ENCODE results near the gene EFTUD2. TPM values are rescaled to one million over a fixed set of nuclear protein-coding genes. Genes with fewer than 3 reads are reported as not detected.

The EFTUD2 gene
- polyA plus RNA-seq, 1 donor: 66.6 TPM

DNA sequence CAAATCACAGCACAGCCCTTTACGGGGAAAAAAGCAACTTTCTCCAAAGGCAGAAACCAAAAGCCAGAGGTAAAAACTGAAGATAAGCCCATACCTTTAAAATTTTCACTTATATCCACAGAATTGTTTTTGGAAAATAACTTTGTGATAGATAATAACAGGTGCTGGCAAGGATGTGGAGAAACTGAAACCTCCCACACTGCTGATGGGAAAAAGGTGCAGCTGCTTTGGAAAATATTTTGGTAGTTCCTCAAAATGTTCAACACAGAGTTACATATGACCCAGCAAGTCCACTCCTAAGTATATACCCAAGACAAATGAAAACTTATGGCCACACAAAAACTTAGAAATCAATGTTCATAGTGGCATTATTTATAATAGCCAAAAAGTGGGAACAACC lies 12.2 kb downstream of the EFTUD2 start:
- DNase-seq: no peak

DNA sequence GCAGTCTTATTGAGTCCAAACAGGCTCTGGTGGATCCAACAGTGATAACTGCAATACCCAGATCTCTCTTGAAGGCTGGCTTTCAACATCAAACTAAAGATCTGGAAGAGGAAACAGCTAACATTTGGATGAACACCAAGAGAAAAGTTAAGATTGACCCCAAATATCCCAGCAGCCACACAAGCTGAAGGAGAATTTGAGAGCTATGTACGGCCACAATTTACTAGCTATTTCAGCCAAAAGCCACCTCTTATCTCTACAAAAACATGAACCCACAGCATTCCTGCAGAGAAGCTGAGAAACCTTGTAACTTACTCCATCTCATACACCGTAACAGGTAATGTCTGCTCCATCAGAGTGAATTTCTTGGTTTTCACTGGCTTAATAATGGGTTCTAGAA lies 14.3 kb downstream of the EFTUD2 start:
- DNase-seq: no peak

DNA sequence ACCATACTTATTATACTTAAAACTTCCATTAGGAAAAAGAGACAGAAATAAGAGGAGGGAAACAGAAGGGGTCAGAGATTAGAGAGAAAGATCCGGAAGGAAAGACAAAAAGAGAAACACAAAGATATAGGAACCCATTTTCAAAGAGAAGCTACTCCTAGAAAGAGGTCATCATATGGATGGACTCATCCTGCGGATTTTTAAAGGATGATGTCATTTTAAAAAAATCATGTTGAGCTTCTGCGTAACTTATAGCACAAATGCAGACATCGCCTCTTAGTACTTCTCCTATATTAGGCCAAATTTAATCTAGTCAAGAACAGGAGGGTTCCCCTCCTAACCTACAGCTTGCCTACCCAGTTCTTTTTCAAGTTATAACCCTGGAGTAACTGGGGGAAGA lies 18.1 kb downstream of the EFTUD2 start:
- DNase-seq: no peak

DNA sequence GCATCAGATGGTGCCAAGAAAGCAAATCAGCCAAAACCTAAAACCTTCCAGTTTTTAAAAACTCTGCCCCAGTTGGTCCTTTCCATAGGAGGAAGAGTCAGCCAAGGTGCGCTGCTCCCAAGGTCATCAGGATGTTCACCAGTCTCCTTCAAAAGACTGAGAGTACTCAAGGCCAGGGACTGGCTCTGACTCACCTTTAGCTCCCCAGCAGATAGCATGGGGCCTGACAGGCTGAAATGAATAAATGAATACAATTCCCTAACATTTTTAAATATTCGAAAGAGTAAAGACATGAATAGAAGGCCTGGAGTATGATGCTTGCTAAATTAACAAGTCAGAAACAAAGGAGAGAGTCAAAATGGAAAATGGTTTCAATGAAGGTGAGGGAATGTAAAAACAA lies 19.2 kb downstream of the EFTUD2 start:
- DNase-seq: no peak

DNA sequence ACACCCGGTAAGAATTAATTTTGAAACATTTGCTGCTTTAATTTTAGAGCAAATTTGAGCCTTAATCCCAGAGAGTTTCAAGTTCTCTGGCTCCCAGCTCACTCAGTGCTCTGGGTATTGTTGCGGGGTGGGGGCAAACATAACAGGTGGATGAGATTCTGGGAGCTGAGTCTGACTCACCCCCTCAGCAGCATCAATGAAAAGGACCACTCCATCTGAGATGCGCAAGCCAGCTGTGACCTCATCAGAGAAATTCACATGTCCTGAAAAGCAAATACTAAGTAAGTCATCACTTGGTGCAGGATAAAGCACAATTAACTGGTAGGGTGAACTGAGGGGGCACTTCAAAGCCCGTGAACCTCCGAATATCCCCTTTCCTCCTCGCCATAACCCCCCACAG lies 19.9 kb downstream of the EFTUD2 start:
- no peak for DNase-seq

DNA sequence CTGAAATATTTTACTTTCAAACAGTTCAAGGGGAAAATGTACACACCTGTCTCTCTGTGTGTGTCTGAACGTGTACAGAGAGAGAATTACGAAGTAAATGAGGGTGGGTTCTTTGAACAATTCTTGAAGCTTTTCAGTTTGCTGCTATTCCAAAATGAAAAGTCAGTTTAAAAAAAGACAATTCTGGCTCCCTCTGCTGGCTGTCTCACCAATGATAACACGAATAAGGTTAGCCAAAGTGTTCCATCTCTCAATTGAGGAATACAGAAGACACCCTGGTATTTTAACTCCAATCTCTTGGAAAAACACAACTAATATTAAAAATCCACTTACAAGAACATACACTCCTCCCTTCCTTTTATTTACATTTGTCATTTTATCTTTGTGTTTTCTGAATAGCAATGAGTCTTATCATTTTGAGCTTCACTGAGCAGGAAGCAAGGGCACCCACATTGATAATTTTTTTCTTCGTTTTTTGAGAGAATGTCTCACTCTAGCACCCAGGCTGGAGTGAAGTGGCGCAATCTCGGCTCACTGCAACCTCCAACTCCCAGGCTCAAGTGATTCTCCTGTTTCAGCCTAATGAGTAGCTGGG lies 20.5 kb downstream of the EFTUD2 start:
- DNase-seq: peak; percentile 49

DNA sequence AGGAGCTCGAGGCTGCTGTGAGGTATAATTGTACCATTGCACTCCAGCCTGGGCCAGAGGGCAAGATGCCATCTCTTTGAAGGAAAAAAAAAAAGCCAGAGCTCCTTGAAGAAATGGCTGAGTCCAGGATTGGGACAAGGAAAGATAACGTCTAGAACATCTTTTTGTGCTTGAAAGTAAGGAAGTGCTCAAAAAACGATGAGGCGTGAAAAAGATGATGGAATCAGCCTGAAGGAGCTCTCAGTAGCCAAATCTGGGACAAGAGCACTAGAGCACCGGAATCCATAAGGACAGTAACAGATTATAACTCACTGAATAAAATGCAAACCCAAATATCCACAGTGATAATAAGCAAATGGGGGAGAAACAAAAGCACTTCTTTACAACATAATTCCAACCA lies 22.1 kb downstream of the EFTUD2 start:
- no peak for DNase-seq

DNA sequence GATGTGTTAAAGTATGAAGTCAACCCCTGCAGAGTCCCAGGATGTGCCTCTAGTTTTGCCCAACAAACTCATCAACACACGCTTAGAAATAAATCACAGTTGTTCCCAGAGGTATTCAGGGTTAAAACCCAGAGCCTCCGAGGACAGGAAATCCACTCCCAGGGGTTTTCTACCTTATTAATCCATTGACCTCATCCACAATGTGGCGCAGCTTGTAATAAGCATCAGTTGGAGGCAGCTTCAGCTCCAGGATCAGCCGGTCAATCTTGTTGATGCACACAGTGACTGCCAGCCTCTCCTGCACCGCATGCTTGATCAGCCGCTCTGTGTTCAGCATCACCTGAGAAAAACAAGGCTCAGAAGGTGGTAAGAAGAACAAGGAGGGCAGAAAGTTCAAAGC lies 23.5 kb downstream of the EFTUD2 start:
- DNase-seq: no peak

DNA sequence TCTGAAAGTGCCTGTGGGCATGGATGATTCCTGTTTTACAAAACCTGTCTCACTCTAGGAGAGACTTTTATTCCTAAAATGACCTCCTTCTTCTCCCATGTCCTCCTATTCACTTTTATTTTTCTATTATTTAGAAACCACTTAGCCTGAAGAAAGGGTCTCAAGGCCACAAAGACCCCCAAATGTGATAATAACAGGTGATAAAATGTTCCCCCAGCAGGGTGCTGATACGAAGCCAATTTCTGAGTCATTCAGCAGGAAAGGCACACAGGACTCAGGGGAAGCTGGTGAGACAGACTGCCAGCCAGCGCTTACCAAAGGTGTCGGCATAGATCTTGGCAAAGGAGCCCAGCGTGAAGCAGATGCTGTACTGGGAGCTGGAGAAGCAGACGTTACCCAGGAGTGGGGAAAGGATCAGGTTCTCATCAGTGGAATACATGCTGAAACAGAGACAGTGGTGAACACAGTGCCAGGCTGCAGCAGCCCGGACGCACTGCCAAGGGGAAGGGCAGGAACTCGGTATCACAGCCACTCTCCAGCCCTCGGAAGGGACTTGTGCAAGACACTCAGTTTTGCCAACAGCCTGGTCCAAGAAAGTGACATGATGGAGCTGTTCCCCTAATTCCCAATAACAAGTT lies 27.0 kb downstream of the EFTUD2 start:
- DNase-seq: no peak

DNA sequence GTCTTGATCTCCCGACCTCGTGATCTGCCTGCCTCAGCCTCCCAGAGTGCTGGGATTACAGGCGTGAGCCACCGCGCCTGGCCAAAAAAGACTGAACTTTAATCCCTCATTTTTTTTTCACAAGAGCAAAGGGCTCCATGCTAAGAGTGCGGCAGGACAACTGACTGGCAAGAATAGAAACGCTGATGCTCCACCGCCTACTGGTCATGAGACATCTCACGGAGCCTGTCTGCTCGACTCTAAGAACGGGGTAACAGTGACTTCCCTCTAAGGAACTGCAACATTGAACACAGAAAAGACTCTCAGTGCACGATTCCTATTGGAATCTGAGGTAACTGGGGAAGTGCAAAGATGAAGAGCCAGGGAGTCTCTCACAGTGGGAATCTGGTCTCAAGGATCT lies 27.7 kb downstream of the EFTUD2 start:
- no peak for DNase-seq

DNA sequence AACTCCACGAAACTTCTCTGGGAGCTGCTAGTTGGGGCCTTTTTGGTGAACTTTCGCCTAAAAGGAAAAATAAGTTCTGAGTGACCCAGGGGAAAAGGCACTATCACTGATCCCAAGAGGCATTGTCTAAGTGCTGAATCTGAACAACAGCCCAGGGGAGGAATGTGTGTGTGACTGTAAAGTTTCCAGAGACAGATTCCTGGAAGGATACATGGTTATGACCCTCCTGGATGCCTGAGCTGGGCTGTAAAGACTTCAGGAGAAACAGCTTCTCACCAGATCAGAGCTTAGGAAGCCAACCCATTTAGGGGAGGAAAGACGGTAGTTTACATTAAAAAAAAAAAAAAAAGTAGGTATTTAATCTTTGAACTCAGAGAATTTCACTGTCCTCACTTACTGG lies 31.4 kb downstream of the EFTUD2 start:
- DNase-seq: no peak

DNA sequence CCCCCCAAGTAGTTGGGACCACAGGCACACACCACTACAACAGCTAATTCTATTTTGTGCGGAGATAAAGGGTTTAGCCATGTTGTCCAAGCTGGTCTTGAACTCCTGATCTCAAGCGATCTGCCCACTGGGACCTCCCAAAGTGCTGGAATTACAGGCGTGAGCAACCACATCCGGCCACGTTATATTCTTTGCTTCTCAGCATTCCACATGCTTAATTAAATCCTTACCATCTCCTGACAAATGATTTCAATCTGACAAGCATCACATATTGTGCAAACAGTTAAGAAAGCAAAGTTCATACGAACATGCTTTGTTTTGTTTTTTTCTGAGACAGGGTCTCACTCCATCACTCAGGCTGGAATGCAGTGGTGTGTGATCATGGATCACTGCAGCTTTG lies 33.3 kb downstream of the EFTUD2 start:
- DNase-seq: no peak

DNA sequence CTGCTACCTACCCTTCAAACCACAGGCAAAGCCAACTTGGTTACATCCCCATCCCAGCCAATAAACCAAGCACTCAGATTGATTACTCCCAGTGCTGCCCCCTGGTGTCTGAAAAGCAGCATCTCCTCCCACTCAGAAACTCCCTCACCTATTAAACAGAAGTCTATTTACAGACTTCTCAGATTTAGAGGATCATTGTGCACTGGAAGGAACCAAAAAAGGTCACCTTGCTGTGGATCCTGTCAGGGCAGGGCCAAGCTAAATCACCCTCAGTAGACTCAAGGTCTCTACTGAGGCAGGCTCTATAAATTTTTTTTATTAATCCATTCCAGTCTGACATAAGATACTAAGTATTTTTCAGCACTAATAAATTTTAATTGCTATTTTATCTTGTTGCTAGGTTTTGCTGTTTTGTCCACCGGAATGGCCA lies 34.0 kb downstream of the EFTUD2 start:
- DNase-seq: peak; percentile 80

DNA sequence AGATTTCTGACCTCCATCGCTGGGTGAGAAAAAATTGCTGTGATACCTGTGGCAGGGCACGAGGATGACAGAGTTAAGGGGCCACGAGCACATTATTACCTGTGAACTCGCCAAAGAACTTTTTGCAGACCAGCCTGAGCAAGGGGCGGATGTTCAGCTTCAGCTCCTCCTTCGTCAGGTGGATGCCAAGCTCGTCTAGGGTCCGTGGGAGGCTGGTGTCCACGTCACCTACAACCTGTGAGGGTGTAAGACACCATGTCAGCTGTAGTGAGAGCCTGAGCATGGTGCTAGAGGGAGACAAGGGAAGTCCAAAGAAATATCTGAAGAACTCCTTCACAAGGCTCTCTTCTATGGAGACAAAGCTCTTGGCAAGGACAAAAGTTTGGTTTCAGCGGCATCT lies 34.4 kb downstream of the EFTUD2 start:
- DNase-seq: no peak

DNA sequence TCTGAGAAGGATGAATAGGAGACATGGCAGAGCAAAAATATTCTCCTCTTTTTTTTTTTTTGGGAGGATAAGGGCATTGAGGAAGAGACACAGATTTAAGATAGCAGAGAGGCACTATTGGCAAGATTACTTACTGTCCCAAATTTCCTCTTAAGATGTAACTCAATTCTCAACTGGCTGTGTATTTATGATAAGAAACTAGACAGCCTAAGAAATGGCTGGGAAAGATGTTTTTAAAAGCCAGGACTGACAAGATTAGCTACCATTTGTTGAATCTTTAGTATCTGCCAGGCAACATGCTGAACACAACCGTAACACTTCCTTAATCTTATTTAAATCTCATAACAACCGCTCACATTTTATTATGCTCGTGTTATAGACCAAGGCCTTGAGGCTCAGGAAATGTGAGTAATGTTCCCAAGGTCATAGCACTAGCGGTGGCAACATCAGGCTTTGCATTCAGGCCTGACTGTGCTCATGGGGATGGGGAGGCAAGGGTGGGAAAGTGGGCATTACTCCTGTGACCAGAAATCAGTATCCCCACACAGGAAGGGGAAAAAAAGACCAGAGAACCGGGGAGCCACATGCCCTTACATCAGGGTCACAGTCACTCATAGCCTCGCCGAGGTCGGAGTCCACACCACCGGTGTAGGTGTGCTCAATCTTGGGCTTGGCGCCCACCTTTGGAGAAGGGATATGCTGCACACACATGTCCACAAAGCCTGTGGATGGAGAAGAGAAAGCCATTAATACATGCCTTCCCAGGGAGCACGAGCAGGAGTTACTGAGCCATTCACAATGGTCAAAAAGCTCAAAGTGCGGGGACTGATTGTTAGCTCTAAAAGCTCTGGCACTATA lies 36.0 kb downstream of the EFTUD2 start:
- DNase-seq: no peak

DNA sequence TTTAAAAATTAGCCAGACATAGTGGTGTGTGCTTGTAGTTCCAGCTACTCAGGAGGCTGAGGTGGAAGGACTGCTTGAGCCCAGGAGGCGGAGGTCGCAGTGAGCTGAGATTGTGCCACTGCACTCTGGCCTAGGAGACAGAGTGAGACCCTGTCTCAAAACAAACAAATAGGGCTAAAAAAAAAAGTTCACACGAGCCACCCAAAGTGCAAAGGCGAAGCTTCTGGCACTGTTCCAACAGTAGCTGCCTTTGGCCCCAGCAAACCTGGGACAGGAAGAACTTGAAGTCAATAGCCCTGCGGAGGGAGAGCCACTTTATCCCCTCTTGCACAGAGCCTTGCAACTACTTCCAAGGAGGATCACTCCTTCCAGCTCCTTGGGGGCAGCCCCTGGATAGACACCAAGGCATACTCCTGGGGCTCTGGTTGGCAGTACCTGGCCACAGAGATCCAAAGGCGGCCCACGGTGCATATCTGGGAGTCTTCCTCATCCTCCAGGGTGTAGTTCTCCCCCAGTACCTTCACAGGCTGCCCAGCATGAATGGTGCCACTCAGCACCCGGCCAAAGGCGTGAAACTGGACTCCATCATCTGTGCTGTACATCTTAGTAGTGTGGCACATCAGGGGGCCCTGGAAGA lies 36.8 kb downstream of the EFTUD2 start:
- no peak for DNase-seq

DNA sequence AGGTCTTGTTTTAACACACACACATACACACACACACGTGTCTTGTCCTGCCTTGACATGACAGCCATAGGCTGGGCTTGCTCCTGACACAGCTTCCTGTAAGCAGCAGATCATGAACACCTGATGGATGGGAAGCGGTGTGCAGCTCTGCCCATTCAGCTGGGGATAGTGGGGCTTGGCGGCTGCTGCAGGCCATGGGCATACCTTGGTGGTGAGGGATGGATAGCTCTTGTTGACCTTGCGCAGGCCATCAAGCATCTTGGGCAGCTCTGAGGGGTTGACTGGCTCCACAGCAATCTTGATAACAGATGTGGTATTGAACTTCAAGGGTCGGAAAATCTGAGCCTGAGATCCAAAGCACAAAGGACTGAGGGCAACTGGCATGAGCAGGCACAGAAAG lies 39.5 kb downstream of the EFTUD2 start:
- DNase-seq: no peak

DNA sequence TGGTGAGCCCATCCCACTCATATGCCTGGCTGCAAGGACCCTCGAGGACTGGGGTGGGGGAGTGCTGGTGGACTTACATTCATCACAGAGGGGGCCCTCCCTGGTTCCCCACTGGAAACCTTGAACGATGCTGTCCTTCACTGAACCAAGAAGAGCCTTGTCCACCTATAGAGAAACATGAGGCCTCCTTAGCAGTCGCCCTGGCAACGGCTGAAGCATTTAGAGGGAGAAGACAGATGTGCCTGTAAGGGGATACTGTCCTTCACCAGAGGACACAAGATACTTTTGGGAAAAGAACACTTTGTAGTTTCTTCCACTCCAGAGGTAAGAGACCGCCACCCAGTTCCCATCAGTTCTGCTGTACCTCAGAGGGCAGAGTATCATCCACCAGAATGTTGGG lies 45.1 kb downstream of the EFTUD2 start:
- DNase-seq: no peak

DNA sequence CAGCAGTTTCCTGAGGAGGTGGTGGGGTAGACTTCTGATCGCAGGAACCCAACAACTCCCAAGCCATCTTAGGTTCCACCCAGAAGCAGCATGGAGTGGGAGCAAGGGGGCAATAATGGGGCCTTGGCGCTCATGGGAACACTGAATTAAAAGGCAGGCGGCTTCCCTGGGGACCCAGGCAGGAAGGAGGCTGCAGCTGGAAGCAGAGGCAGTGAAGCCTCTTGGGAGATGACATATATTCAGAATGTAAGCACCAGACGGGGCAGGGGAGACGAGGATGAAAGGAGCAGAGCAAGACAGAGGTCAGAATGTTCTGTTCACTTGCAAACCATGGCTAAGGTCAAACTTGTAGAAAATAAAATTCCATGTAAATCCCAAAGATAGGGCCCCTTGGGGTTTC lies 48.6 kb downstream of the EFTUD2 start:
- DNase-seq: no peak

DNA sequence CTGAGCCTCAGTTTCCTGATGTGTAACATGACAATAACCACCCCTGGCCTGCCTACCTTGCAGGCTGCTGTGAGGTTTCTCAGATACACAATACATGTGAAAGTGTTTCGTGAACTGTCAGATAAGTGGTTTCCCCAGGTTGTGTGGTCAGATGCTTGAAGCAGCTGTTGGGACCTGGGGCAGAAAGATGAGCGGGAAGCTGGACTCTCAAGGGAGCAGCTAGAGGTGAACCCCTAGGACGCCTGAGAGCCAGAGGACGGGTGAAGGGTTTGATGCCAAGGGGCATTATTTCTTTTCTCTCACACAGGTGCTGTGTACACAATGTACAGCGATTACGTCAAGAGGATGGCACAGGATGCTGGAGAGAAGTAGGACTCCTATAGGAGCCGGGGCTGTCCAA lies 49.2 kb downstream of the EFTUD2 start:
- no peak for DNase-seq

DNA sequence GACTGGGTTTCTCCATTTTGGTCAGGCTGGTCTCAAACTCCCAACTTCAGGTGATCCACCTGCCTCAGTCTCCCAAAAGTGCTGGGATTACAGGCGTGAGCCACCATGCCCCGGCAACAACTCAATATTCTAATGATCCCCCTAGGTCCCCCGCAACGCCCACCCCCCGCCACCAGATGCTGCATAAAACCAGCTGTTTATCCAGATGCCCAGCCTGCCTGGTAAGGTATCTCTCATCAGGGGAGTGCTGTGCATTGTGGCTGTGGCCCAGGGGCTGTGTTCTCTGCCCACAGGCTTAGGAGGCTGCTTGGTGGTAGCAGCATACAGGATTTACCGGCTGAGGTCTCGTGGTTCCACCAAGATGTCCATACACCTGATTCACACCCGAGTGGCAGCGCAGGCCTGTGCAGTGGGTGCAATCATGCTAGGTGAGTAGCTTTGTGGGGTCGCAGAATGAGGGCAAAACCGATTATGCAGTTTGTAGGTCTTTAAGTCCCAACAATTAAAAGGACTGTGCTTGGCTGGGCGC lies 50.2 kb downstream of the EFTUD2 start:
- DNase-seq: no peak

DNA sequence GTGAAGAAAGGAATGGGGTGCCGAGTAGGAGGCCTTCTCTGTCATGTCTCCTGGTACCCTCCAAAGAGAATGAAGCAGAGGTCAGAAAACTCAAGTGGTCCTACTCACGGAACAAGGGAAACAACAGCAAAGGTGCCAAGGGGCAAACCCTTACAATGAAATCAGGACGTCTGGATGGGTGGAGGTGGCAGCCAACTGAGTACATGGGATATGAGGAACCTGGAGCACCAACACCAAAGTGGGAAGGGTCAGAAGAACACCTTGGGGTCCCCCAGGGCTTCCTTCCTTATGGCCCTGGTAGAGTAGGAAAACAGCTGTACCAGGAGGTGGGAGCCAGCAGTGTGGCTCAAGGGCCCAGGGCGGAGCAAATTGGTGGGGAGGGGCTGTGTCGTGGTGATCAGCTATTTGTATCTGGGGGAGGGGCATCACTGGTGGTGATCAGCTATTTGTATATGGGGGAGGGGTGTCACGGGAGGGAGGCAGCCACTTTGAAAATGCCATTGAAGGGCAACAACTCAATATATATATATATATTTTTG lies 50.9 kb downstream of the EFTUD2 start:
- no peak for DNase-seq

DNA sequence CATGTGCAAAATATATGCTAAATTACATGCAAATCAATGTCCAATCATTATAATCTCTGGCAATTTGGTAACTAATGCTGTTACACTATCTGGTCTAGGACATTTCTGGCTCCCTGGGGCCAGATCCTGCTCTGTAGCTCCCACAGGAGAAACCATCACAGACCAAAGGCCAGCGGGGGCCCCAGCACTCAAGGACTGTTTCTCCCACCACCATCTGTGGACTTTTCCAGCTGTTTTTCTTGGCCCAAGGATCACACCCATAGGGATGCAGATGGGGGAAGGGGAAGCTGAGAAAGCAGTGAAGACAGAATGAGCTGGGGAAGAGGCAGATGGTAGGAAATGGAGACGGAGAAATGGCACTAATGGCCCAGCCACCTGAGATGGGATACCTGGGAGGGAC lies 51.7 kb downstream of the EFTUD2 start, which contains the start of gene HIGD1B:
TSS of gene HIGD1B (plus strand) at position 298 of the 400 bp plus-strand sequence. CDS start 270 bp downstream, outside the sequence.
- DNase-seq: peak; percentile 48
